Activated CD4-positive, alpha-beta T cell treated with anti-CD3 and anti-CD28 coated beads for 4 hours (primary cell): ENCODE data around the gene RAB3GAP1.
"Not testable (repeated sequence)": the region's sequence is repeated elsewhere in the genome, so short reads cannot be mapped to it uniquely, and the experiment has no call there.

Source experiments
- DNase-seq, 2 donors: peaks; one replicate each; pipeline ENCODE4 v3.0.0-alpha.2; 2020

Gene RAB3GAP1

GRCh38 chr2:135113322-135113721 lies 61.2 kb downstream of the RAB3GAP1 start:
- no peak for DNase-seq

GRCh38 chr2:135119582-135119981 lies 67.5 kb downstream of the RAB3GAP1 start:
- no peak for DNase-seq

- DNase-seq, result no peak
Observed at GRCh38 chr2:135121016-135121657, 69.0 kb downstream of the RAB3GAP1 start.

- DNase-seq, result not testable (repeated sequence)
Observed at GRCh38 chr2:135121658-135122039, 69.6 kb downstream of the RAB3GAP1 start.

GRCh38 chr2:135124924-135125886 lies 73.1 kb downstream of the RAB3GAP1 start:
- DNase-seq, result no peak

- no peak for DNase-seq
Observed at GRCh38 chr2:135125940-135126339, 73.8 kb downstream of the RAB3GAP1 start.

- no peak for DNase-seq
Observed at GRCh38 chr2:135130751-135131150, 78.7 kb downstream of the RAB3GAP1 start.

- DNase-seq, result no peak
Observed at GRCh38 chr2:135132314-135132713, 80.2 kb downstream of the RAB3GAP1 start.

- DNase-seq, result no peak
Observed at GRCh38 chr2:135140606-135141005, 88.5 kb downstream of the RAB3GAP1 start.

- no peak for DNase-seq
Observed at GRCh38 chr2:135142323-135142722, 90.2 kb downstream of the RAB3GAP1 start.

- DNase-seq, result no peak
Observed at GRCh38 chr2:135144343-135144742, 92.3 kb downstream of the RAB3GAP1 start.

GRCh38 chr2:135149251-135149650 lies 97.2 kb downstream of the RAB3GAP1 start:
- no peak for DNase-seq

GRCh38 chr2:135150725-135151124 lies 98.6 kb downstream of the RAB3GAP1 start:
- no peak for DNase-seq

- no peak for DNase-seq
Observed at GRCh38 chr2:135151615-135152014, 99.5 kb downstream of the RAB3GAP1 start.

- no peak for DNase-seq
Observed at GRCh38 chr2:135152361-135152760, 100.3 kb downstream of the RAB3GAP1 start.

- no peak for DNase-seq
Observed at GRCh38 chr2:135154962-135155361, 102.9 kb downstream of the RAB3GAP1 start.

GRCh38 chr2:135157856-135158255 lies 105.8 kb downstream of the RAB3GAP1 start:
- no peak for DNase-seq

- DNase-seq, result no peak
Observed at GRCh38 chr2:135159191-135159590, 107.1 kb downstream of the RAB3GAP1 start.

- no peak for DNase-seq
Observed at GRCh38 chr2:135162377-135162776, 110.3 kb downstream of the RAB3GAP1 start.

- DNase-seq, result no peak
Observed at GRCh38 chr2:135162786-135163185, 110.7 kb downstream of the RAB3GAP1 start.

GRCh38 chr2:135163306-135163705 lies 111.2 kb downstream of the RAB3GAP1 start:
- DNase-seq, result no peak

- no peak for DNase-seq
Observed at GRCh38 chr2:135163901-135164300, 111.8 kb downstream of the RAB3GAP1 start.

- no peak for DNase-seq
Observed at GRCh38 chr2:135164431-135164830, 112.3 kb downstream of the RAB3GAP1 start.

- no peak for DNase-seq
Observed at GRCh38 chr2:135167273-135167672, 115.2 kb downstream of the RAB3GAP1 start.
